Small intestine (tissue), 7 donors: ENCODE measurements around the gene BEX3. TPM values are rescaled to one million over a fixed set of nuclear protein-coding genes. Genes with fewer than 3 reads are reported as not detected.
A peak's percentile ranks its signal among the peaks of the same experiment; 100 is the strongest.
"Not testable (repeated sequence)": the region's sequence is repeated elsewhere in the genome, so short reads cannot be mapped to it uniquely, and the experiment has no call there.

Experiments used
- DNase-seq, 2 donors: peaks; one replicate each; pipeline versions ENCODE4 v3.0.0 to v3.0.0-alpha.2; 2013
- FAIRE-seq: peaks from 2 replicates; lab custom pipeline; 2012; peaks lifted over from hg19 to GRCh38; lab: Jason Lieb, UNC
- H3K27ac ChIP-seq, 3 donors: one replicate each; pipeline ENCODE4 v1.5.1; 2013; ENCODE audit warnings: low read length in 2 of 3, mild to moderate bottlenecking in 2 of 3, control low read depth in 1 of 3, inconsistent platforms in 1 of 3, low read depth in 1 of 3, moderate library complexity in 1 of 3
- H3K27me3 ChIP-seq, 3 donors: one replicate each; pipeline ENCODE4 v1.6.1; 2013; ENCODE audit warnings: low read length in 3 of 3, inconsistent platforms in 1 of 3; ENCODE audit not compliant: control insufficient read depth in 3 of 3, insufficient read depth in 3 of 3
- H3K36me3 ChIP-seq, 3 donors: one replicate each; pipeline ENCODE4 v1.6.1; 2013; ENCODE audit warnings: low read length in 3 of 3, inconsistent platforms in 1 of 3, low read depth in 1 of 3, mild to moderate bottlenecking in 1 of 3, moderate library complexity in 1 of 3; ENCODE audit not compliant: control insufficient read depth in 3 of 3, insufficient read depth in 2 of 3
- H3K4me1 ChIP-seq, 3 donors: one replicate each; pipeline ENCODE4 v1.6.1; 2013; ENCODE audit warnings: low read length in 2 of 3, inconsistent platforms in 1 of 3, low read depth in 1 of 3, mild to moderate bottlenecking in 1 of 3, moderate library complexity in 1 of 3; ENCODE audit not compliant: control insufficient read depth in 3 of 3, insufficient read depth in 2 of 3
- H3K4me3 ChIP-seq, 3 donors: one replicate each; pipeline ENCODE4 v1.5.1; 2013; ENCODE audit warnings: low read length in 3 of 3, control low read depth in 1 of 3, inconsistent platforms in 1 of 3, low read depth in 1 of 3, mild to moderate bottlenecking in 1 of 3, moderate library complexity in 1 of 3
- H3K9me3 ChIP-seq, 2 donors: one replicate each; pipeline ENCODE4 v1.6.1; 2013; ENCODE audit warnings: low read depth in 1 of 2, low read length in 1 of 2; ENCODE audit not compliant: control insufficient read depth in 2 of 2, insufficient read depth in 1 of 2
- WGBS, 3 donors: extraction: QIAGEN DNeasy Blood & Tissue Kit; methylation state at CpG; one replicate each; pipeline ENCODE4 v1.1.7; 2013; 5-methylcytosine and 5-hydroxymethylcytosine counted together
- polyA plus RNA-seq, 4 donors: library from polyadenylated mRNA; stranded (reverse) in 3 of 4; unstranded in 1 of 4; fragments of 200-250 nt in 3 of 4; fragments of 120-200 nt in 1 of 4; gene quantifications; one replicate each; pipeline versions ENCODE4 v1.2.1 to v1.2.3, GENCODE V29; 2013
- donor health status: healthy with polysubstance abuse.
- donor health status: control.
- donor health status: control.
- donor health status: Bipolar disorder and iron deficiency.
- donor health status: healthy.

BEX3 gene
- polyA plus RNA-seq, 4 donors: 8.1 to 154 (median 51.3) TPM

DNA sequence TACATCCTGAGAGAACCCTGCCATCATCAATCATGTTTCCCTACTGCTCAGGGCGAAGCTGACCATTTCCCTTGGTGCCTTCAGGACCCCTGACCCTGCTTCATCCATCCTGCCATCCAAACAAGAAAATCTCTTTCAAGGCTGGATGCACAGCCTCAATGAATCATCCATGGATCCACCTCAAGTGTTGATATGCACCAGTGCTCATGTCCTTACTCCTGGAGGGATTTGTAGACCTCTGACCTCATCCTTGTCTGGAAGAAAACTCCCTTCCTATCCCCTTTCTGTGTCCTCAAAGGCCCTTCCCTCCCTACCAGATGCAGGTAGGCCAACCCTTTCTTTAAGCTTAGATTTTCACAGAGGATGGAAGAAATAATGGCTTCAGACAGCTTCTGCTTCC is 24.6 kb downstream of the BEX3 start:
- WGBS, 3 donors: 38 to 59% (median 44%) methylated on average over 1 of the region's 1 CpG

DNA sequence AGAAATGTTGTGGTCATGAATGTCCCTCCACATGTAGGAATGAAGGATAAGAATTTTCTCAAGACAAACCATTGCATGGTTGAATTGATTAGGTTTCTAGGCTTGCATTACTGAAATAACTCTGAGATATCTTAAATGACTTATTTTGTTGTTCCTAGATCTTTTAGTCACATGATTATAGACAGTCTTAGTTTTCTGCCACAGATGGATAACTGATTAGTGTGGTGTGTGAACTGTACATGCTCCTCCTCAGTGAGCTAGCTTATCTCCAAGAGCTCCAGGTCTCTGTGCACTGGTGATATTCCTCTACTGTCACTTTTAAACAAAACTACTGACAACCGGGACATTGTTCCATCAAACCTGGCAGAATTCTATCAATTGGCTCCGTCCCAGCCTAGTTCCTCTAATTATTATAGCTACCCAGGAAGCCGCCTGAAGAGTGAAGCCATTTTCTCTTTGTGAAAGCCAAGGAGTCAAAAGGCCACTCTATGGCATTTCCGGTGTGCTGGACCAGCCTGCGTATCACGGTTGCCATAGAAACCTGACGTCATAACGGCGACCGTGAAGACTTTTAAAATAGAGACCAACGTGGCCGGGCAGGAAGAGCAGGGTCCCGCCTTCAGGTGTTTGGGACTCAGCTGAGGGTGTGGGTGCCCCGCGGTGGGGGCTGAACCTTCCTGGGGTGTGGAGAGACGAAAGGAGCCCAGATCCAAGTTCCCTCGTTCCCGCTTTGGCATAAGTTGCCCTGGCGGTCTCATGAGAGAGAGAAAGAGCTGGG is 28.1 kb downstream of the BEX3 start:
- no peaks in the 10 kb centered on the region for H3K4me1 ChIP-seq
- no peak for FAIRE-seq
- H3K27me3 ChIP-seq: peaks cover 0 to 2% (median 0%) of the 10 kb centered on the region in 3 donors
- peak overlapping the region in 1 of 3 donors; percentile 17 for H3K27ac ChIP-seq
- H3K36me3 ChIP-seq: no peaks in the 10 kb centered on the region
- no peaks in the 10 kb centered on the region for H3K9me3 ChIP-seq
- DNase-seq: peak; percentile 46 to 84
- peak overlapping the region; percentile 16 to 69 (median 36) for H3K4me3 ChIP-seq
- WGBS, 3 donors: 1 to 22% (median 10%) methylated on average over 19 of the region's 19 CpGs

More for the DNA sequence above, 24.6 kb downstream of the BEX3 start:
- H3K9me3 ChIP-seq: no peaks in the 10 kb centered on the region
- H3K27ac ChIP-seq: no peak overlapping the region
- H3K4me3 ChIP-seq: no peak overlapping the region
- H3K27me3 ChIP-seq: peaks cover 0 to 2% (median 0%) of the 10 kb centered on the region in 3 donors
- no peak for DNase-seq
- H3K4me1 ChIP-seq: no peaks in the 10 kb centered on the region
- no peaks in the 10 kb centered on the region for H3K36me3 ChIP-seq
- no peak for FAIRE-seq

GRCh38 chrX:103405009-103405333 is 28.6 kb downstream of the BEX3 start:
- FAIRE-seq (no peak), DNase-seq (peak in 1 of 2 donors; percentile 0)
- Histone ChIP-seq H3K4me1 (no peaks in the 10 kb centered on the region), H3K9me3 (no peaks in the 10 kb centered on the region), H3K36me3 (no peaks in the 10 kb centered on the region), H3K27ac (peak overlapping the region in 1 of 3 donors; percentile 17), H3K4me3 (peak overlapping the region; percentile 16 to 69 (median 36)), H3K27me3 (peaks cover 0 to 2% (median 0%) of the 10 kb centered on the region in 3 donors)
- WGBS, 3 donors: 1 to 19% (median 5%) methylated on average over 7 of the region's 7 CpGs

- DNase-seq: no peak
- Histone ChIP-seq H3K4me3 (no peak overlapping the region), H3K9me3 (no peaks in the 10 kb centered on the region), H3K36me3 (no peaks in the 10 kb centered on the region), H3K27me3 (peaks cover 0 to 2% (median 0%) of the 10 kb centered on the region in 3 donors), H3K4me1 (no peaks in the 10 kb centered on the region), H3K27ac (no peak overlapping the region)
- FAIRE-seq: no peak
- WGBS, 3 donors: 67 to 93% (median 83%) methylated on average over 1 of the region's 1 CpG
Observed at GRCh38 chrX:103406256-103406655, 29.9 kb downstream of the BEX3 start.

- Histone ChIP-seq H3K4me1 (no peaks in the 10 kb centered on the region), H3K36me3 (no peaks in the 10 kb centered on the region), H3K4me3 (no peak overlapping the region), H3K27me3 (no peaks in the 10 kb centered on the region), H3K27ac (no peak overlapping the region), H3K9me3 (no peaks in the 10 kb centered on the region)
- no peak for DNase-seq
- no peak for FAIRE-seq
- 85 to 93% (median 89%) methylated on average over 2 of the region's 2 CpGs for WGBS, 3 donors
Observed at GRCh38 chrX:103407776-103408175, 31.4 kb downstream of the BEX3 start.

DNA sequence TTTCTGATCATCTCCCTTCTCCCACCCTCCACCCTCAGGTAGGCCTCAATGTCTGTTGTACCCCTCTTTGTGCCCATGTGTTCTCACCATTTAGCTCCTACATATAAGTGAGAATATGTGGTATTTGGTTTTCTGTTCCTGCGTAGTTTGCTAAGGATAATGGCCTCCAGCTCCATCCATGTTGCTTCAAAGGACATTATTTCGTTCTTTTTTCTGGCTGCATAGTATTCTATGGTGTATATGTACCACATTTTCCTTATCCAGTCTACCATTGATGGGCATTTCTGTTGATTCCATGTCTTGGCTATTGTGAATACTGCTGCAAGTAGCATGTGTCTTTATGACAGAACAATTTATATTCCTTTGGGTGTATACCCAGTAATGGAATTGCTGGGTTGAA is 35.4 kb downstream of the BEX3 start:
- FAIRE-seq, H3K36me3 ChIP-seq, H3K9me3 ChIP-seq, DNase-seq, H3K4me3 ChIP-seq, H3K27ac ChIP-seq, H3K27me3 ChIP-seq, H3K4me1 ChIP-seq: not testable (repeated sequence)
- WGBS, 3 donors: 64 to 89% (median 75%) methylated on average over 2 of the region's 2 CpGs

DNA sequence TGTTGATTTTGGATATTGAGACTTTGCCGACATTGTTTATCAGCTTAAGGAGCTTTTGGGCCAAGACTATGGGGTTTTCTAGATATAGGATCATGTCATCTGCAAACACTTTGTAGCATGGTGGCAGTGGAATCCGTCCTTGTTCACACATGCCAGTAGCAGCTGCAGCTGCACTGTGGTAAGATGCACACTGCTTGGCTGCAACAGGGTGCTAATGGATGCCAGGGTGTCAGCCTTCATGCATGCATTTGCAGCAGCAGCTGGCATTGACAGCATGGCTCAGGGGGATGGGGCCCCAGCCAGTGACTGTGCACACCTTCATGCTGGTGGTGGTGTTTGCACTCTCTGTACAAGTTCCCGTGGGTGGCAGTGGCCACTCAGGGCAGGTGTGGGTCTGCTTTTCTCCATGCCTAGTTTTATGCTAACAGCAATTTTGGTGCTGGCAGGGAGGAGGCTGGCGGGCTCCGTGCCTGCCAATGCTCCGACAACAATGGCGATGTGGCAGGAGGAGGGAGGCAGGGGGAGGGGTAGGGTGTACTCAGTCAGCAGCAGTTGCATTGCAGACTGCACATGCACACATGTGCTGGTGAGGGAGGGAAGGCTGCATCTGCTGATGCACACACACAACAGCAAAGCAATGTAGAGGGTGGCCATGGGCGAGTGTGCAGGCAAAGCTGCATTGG is 37.5 kb downstream of the BEX3 start:
- WGBS, 3 donors: 86 to 91% (median 90%) methylated on average over 4 to 8 of the region's 8 CpGs
- H3K27me3 ChIP-seq: no peaks in the 10 kb centered on the region

GRCh38 chrX:103414561-103414960 is 38.2 kb downstream of the BEX3 start:
- Histone ChIP-seq H3K36me3 (no peaks in the 10 kb centered on the region), H3K4me3 (no peak overlapping the region), H3K9me3 (no peaks in the 10 kb centered on the region), H3K27ac (no peak overlapping the region), H3K27me3 (no peaks in the 10 kb centered on the region), H3K4me1 (no peaks in the 10 kb centered on the region)
- 73 to 95% (median 83%) methylated on average over 7 of the region's 7 CpGs for WGBS, 3 donors
- no peak for FAIRE-seq
- no peak for DNase-seq

More for the DNA sequence above, 37.5 kb downstream of the BEX3 start:
- no peak for DNase-seq
- H3K9me3 ChIP-seq: no peaks in the 10 kb centered on the region
- H3K4me3 ChIP-seq: no peak overlapping the region
- H3K4me1 ChIP-seq: no peaks in the 10 kb centered on the region
- H3K36me3 ChIP-seq: no peaks in the 10 kb centered on the region
- H3K27ac ChIP-seq: no peak overlapping the region
- no peak for FAIRE-seq
